ENCODE measurements around the gene MRPL55. TPM values are rescaled to one million over a fixed set of nuclear protein-coding genes. Genes with fewer than 3 reads are reported as not detected.

MRPL55 gene
- total RNA-seq, 1 experiment from 2014 or later: 57.1 TPM

- no TSS peak for BruUV-seq (replicated peaks)
- H3K4me2 ChIP-seq (ENCODE audit: low read length): no peak overlapping the region
- H3K9me3 ChIP-seq (ENCODE audit: control insufficient read depth in 1 of 2, insufficient read depth in 1 of 2, low read depth in 1 of 2, low read length in 2 of 2): no peaks in the 10 kb centered on the region
- POLR2A ChIA-PET: no interaction called here
- ATAC-seq (no peak), DNase-seq (ENCODE audit: low read depth, low spot score) (no peak)
- CTCF ChIA-PET: no interaction called here
- H3K9ac ChIP-seq (ENCODE audit: low read length): no peak overlapping the region
- no peak for TF ChIP-seq POLR2AphosphoS5 (IDR thresholded peaks at IDR 0.05; ENCODE audit: low read depth, low read length)
- no peak for TF ChIP-seq POLR2A (IDR thresholded peaks at IDR 0.05; ENCODE audit: borderline replicate concordance, extremely low read depth, insufficient read depth, insufficient read length)
- no peak for TF ChIP-seq EZH2 (IDR thresholded peaks at IDR 0.05)
- peaks cover 0 to 12% of the 10 kb centered on the region in 2 experiments; a peak in 3 of 4 replicates for H3K4me1 ChIP-seq (ENCODE audit: control insufficient read depth in 1 of 2, insufficient read depth in 2 of 2, low read length in 2 of 2)
- intact Hi-C loops (cut with micrococcal nuclease): no loop called here
- H3K9me2 ChIP-seq (ENCODE audit: insufficient read depth): no peaks in the 10 kb centered on the region
- H2AFZ ChIP-seq (ENCODE audit: low read depth, low read length, poor library complexity, severe bottlenecking): no peak overlapping the region
- no peaks in the 10 kb centered on the region for H4K20me1 ChIP-seq (ENCODE audit: insufficient read depth)
- no peaks in the 10 kb centered on the region for H3K27me3 ChIP-seq (ENCODE audit: insufficient read depth, low read length)
- RAD21 ChIA-PET (ENCODE audit: low non-redundant PET in 1 of 2, low total read pairs in 2 of 2, uncharacterized antibody in 2 of 2, unreplicated experiment in 2 of 2): no interaction called here
- H3K79me2 ChIP-seq (ENCODE audit: insufficient read depth, low read length): peaks cover 58% of the 10 kb centered on the region
- H3K36me3 ChIP-seq (ENCODE audit: control insufficient read depth in 1 of 2, insufficient read depth in 2 of 2, low read length in 2 of 2): 0 out of 4 replicates have a peak, but pooled peaks cover 0 to 6% of the 10 kb centered on the region in 2 experiments
- H3K4me3 ChIP-seq (replicated peaks in 1 of 2; ENCODE audit: low read depth in 1 of 2, low read length in 2 of 2): no peak overlapping the region
- no peak overlapping the region for H3K27ac ChIP-seq (ENCODE audit: low read depth, low read length)
These were observed 35.9 kb upstream of the MRPL55 start for GRCh38 chr1:228144993-228145343.

DNA sequence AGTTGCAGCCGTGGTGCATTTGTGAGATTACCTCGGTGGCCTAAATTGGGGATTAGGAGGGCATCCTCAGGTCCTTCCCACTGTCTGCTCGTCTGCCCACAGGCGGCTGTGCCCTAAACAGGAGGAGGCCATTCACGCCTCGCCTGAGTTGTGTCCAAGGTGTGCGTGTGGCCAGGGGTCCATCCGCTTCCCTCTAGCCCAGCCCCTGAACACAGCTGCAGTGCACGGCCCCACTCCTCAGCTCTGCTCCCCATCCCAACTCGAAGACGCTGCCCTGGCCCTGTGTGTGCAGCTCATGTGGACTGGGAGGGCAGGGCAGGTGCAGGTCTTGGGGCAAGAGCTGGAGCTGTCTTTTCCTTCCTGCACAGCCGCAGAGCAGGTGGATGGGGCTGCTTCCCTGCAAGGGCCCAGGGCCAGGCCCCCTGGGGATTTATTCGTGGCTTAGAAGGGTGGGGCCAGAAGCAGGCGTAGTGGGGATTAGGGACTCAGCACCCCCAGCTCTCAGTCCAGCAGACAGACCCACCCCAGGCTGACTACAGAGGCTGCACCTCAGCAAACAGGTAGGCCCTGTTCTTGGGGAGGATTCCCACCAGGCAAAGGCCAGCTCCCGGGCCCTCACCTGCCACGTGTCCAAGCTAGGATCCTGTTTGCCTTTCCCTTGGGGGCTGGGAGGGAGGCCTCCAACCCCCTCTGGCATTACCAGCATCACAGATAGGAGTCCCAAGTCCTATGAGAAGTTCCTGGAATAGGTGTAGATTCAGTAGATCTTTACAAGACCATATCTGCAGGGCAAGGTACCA, 35.3 kb upstream of the MRPL55 start:
- intact Hi-C loops (cut with micrococcal nuclease): no loop called here
- Histone ChIP-seq H3K27me3 (ENCODE audit: insufficient read depth, low read length) (no peaks in the 10 kb centered on the region), H3K4me3 (replicated peaks in 1 of 2; ENCODE audit: low read depth in 1 of 2, low read length in 2 of 2) (no peak overlapping the region), H4K20me1 (ENCODE audit: insufficient read depth) (no peaks in the 10 kb centered on the region), H3K4me1 (ENCODE audit: control insufficient read depth in 1 of 2, insufficient read depth in 2 of 2, low read length in 2 of 2) (peaks cover 0 to 12% of the 10 kb centered on the region in 2 experiments; a peak in 3 of 4 replicates), H3K9me3 (ENCODE audit: control insufficient read depth in 1 of 2, insufficient read depth in 1 of 2, low read depth in 1 of 2, low read length in 2 of 2) (no peaks in the 10 kb centered on the region), H3K4me2 (ENCODE audit: low read length) (no peak overlapping the region), H2AFZ (ENCODE audit: low read depth, low read length, poor library complexity, severe bottlenecking) (no peak overlapping the region), H3K27ac (ENCODE audit: low read depth, low read length) (no peak overlapping the region), H3K9me2 (ENCODE audit: insufficient read depth) (no peaks in the 10 kb centered on the region), H3K79me2 (ENCODE audit: insufficient read depth, low read length) (peaks cover 58% of the 10 kb centered on the region), H3K9ac (ENCODE audit: low read length) (no peak overlapping the region), H3K36me3 (ENCODE audit: control insufficient read depth in 1 of 2, insufficient read depth in 2 of 2, low read length in 2 of 2) (0 out of 4 replicates have a peak, but pooled peaks cover 0 to 6% of the 10 kb centered on the region in 2 experiments)
- ChIA-PET CTCF (no interaction called here), POLR2A (no interaction called here), RAD21 (ENCODE audit: low non-redundant PET in 1 of 2, low total read pairs in 2 of 2, uncharacterized antibody in 2 of 2, unreplicated experiment in 2 of 2) (no interaction called here)
- ATAC-seq: no peak
- BruUV-seq (replicated peaks): no TSS peak
- DNase-seq (ENCODE audit: low read depth, low spot score): no peak
- TF ChIP-seq JUND (IDR thresholded peaks at IDR 0.05) (no peak), EZH2phosphoT487 (IDR thresholded peaks at IDR 0.05; ENCODE audit: borderline replicate concordance) (no peak), YY1 (IDR thresholded peaks at IDR 0.05; ENCODE audit: extremely low read depth, insufficient replicate concordance, low read depth, low read length) (no peak), RAD21 (IDR thresholded peaks at IDR 0.05; ENCODE audit: low read depth) (no peak), CBX3 (IDR thresholded peaks at IDR 0.05; ENCODE audit: low read depth) (no peak), CEBPB (IDR thresholded peaks at IDR 0.05; ENCODE audit: low read depth) (no peak), ELF1 (IDR thresholded peaks at IDR 0.05; ENCODE audit: borderline replicate concordance, low read depth) (no peak), SRF (IDR thresholded peaks at IDR 0.05; ENCODE audit: low read depth) (no peak), FOSL1 (IDR thresholded peaks at IDR 0.05; ENCODE audit: low read depth) (no peak), REST (IDR thresholded peaks at IDR 0.05; ENCODE audit: low read depth) (no peak)
- TF ChIP-seq, protein P1, sequence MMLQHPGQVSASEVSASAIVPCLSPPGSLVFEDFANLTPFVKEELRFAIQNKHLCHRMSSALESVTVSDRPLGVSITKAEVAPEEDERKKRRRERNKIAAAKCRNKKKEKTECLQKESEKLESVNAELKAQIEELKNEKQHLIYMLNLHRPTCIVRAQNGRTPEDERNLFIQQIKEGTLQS (IDR thresholded peaks at IDR 0.05): no peak
- TF ChIP-seq, protein P2, sequence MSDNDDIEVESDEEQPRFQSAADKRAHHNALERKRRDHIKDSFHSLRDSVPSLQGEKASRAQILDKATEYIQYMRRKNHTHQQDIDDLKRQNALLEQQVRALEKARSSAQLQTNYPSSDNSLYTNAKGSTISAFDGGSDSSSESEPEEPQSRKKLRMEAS (IDR thresholded peaks at IDR 0.05): no peak

Data from HCT116 (cell line).